WI38 (cell line): ENCODE results near the gene PPY.

Source experiments
- H3K4me3 ChIP-seq: 2 replicates; pipeline ENCODE4 v1.5.1; 2011; ENCODE audit warnings: low read depth, mild to moderate bottlenecking, control low read depth, low read length
- CTCF ChIP-seq: IDR thresholded peaks from 2 replicates; pipeline ENCODE4 v1.5.1; 2012; ENCODE audit warnings: low read depth, mild to moderate bottlenecking, control low read depth, low read length

The PPY gene

GRCh38 chr17:43958748-43959352 lies 16.6 kb upstream of the PPY start:
- no peak overlapping the region for H3K4me3 ChIP-seq
- TF ChIP-seq CTCF, result no peak

- no peak overlapping the region for H3K4me3 ChIP-seq
- TF ChIP-seq CTCF, result no peak
Measured at GRCh38 chr17:43956222-43956621, 13.9 kb upstream of the PPY start.

GRCh38 chr17:43953746-43954145 lies 11.5 kb upstream of the PPY start, which contains the start of gene PYY:
Gene PYY (minus strand): TSS chr17:43953940. CDS start chr17:43953483, 457 bp downstream.
- H3K4me3 ChIP-seq, result no peak within 1 kb of the TSS

GRCh38 chr17:43952724-43953666 lies 10.7 kb upstream of the PPY start:
- no peak for TF ChIP-seq CTCF
- H3K4me3 ChIP-seq, result no peak overlapping the region

More at GRCh38 chr17:43953746-43954145, 11.5 kb upstream of the PPY start, which contains the start of gene PYY:
- no peak for TF ChIP-seq CTCF

GRCh38 chr17:43952351-43952723 lies 10.1 kb upstream of the PPY start:
- H3K4me3 ChIP-seq, result no peak overlapping the region
- no peak for TF ChIP-seq CTCF

GRCh38 chr17:43951750-43952149 lies 9.5 kb upstream of the PPY start:
- no peak overlapping the region for H3K4me3 ChIP-seq
- TF ChIP-seq CTCF, result no peak

GRCh38 chr17:43950554-43950953 lies 8.3 kb upstream of the PPY start:
- TF ChIP-seq CTCF, result no peak
- no peak overlapping the region for H3K4me3 ChIP-seq
